Erythroblast (primary cell): ENCODE measurements around the gene PXN.

Source experiments
- GATA1 ChIP-seq: IDR thresholded peaks from 2 replicates; pipeline ENCODE4 v1.6.1; 2011; ENCODE audit warnings: low read depth, mild to moderate bottlenecking, control low read depth, low read length, moderate library complexity
- POLR2A ChIP-seq: IDR thresholded peaks from 2 replicates; pipeline ENCODE4 v1.6.1; 2011; ENCODE audit warnings: mild to moderate bottlenecking, low read length

GRCh38 chr12:120230326-120230973, 35.1 kb downstream of the PXN start:
- TF ChIP-seq POLR2A, result no peak
- TF ChIP-seq GATA1, result no peak
